ENCODE data around the gene MORN3. TPM values are rescaled to one million over a fixed set of nuclear protein-coding genes. Genes with fewer than 3 reads are reported as not detected.

MORN3 gene
- total RNA-seq, 1 experiment from 2014 or later, result 0.37 TPM

DNA sequence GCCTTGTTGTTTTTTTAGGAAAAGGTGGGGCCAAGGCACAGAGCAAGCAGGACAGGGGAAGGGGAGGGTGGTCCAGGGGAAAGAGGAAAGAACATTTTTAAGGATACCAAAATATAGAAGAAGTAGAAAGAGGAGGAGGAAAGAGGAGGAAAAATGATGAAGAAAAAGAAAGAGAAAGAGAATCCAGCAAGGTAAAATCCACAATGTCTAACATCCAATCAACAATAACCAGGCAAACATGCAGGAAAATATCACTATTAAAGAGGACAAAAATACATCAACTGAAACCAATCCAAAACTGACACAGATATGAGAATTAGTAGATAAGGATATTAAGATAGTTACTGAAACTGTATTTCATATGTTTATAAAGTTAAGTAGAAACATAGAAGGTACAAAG is 36.1 kb upstream of the MORN3 start (continued):
- TF ChIP-seq GTF2I (CRISPR knock-in tag; conservative IDR thresholded peaks at IDR 0.05), result no peak
- TF ChIP-seq FOXP4 (CRISPR knock-in tag; IDR thresholded peaks at IDR 0.05), result no peak
- TF ChIP-seq ZBTB21 (CRISPR knock-in tag; IDR thresholded peaks at IDR 0.05; ENCODE audit: borderline replicate concordance), result no peak
- TF ChIP-seq PRRX2 (CRISPR knock-in tag; IDR thresholded peaks at IDR 0.05), result no peak
- TF ChIP-seq ZSCAN18 (CRISPR knock-in tag; IDR thresholded peaks at IDR 0.05), result no peak
- no peak for TF ChIP-seq ZNF317 (CRISPR knock-in tag; IDR thresholded peaks at IDR 0.05; ENCODE audit: borderline replicate concordance, low read depth)
- TF ChIP-seq ZBTB43 (CRISPR knock-in tag; IDR thresholded peaks at IDR 0.05), result no peak
- TF ChIP-seq OVOL2 (CRISPR knock-in tag; IDR thresholded peaks at IDR 0.05; ENCODE audit: borderline replicate concordance), result no peak

GRCh38 chr12:121702944-121703343 is 33.5 kb upstream of the MORN3 start:
- Mint-ChIP-seq H3K36me3 (no peaks in the 10 kb centered on the region), H3K4me3 (no peak overlapping the region), H3K27me3 (ENCODE audit: low read depth) (peaks cover 14% of the 10 kb centered on the region), H3K27ac (no peak overlapping the region), H3K9me3 (peaks cover 7% of the 10 kb centered on the region), H3K4me1 (no peaks in the 10 kb centered on the region)
- DNase-seq (ENCODE audit: low spot score) (no peak), ATAC-seq (no peak)
- POLR2A ChIA-PET, result interaction anchor here (0.7 kb wide), 1 partner anchor 1410 kb away, joined by 3 read pairs; no protein-coding TSS in a partner anchor
- no peak for TF ChIP-seq PRRX2 (CRISPR knock-in tag; IDR thresholded peaks at IDR 0.05)
- TF ChIP-seq AFF4 (CRISPR knock-in tag; IDR thresholded peaks at IDR 0.05; ENCODE audit: borderline replicate concordance), result no peak
- no peak for TF ChIP-seq ZNF121 (CRISPR knock-in tag; IDR thresholded peaks at IDR 0.05)
- TF ChIP-seq TEAD1 (CRISPR knock-in tag; IDR thresholded peaks at IDR 0.05), result no peak
- no peak for TF ChIP-seq ZBTB43 (CRISPR knock-in tag; IDR thresholded peaks at IDR 0.05)
- TF ChIP-seq, protein P1, sequence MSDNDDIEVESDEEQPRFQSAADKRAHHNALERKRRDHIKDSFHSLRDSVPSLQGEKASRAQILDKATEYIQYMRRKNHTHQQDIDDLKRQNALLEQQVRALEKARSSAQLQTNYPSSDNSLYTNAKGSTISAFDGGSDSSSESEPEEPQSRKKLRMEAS (CRISPR knock-in tag; IDR thresholded peaks at IDR 0.05), result no peak
- TF ChIP-seq NFYB (CRISPR knock-in tag; conservative IDR thresholded peaks at IDR 0.05; ENCODE audit: low read depth), result no peak
- no peak for TF ChIP-seq ETV6 (CRISPR knock-in tag; IDR thresholded peaks at IDR 0.05)
- CTCF ChIA-PET, result interaction anchor here (2.3 kb wide), 1 partner anchor 91 kb away, joined by 9 read pairs; the partner anchor contains the start of gene RHOF

All from WTC11 (cell line).